ENCODE results near the gene WDR47. TPM values are rescaled to one million over a fixed set of nuclear protein-coding genes. Genes with fewer than 3 reads are reported as not detected.

The WDR47 gene
- total RNA-seq, 1 donor from 2014 or later: 30.6 TPM

DNA sequence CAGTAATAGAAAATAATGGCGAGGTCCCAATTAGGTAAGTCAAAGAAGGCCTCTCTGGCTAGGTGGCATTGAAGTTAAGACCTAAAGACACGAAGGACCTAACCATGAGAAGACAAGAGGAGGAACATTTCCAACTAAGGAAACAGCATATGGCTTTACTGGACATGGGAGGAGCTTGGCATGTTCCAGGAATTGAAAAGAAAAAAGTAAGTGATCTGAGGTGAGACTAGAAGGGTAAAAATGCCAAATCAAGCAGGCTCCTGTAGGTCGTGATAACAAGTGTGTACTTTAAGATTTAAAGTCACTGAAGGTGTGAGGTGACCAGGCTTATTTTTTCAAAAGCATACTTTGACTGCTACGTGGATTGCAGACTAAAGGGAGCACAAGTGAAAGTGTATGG lies 65.2 kb downstream of the WDR47 start:
- no peak for DNase-seq (ENCODE audit: low spot score)
- Mint-ChIP-seq H3K4me3 (ENCODE audit: unreplicated experiment) (no peak overlapping the region), H3K4me1 (ENCODE audit: low read depth) (no peaks in the 10 kb centered on the region), H3K27me3 (ENCODE audit: low read depth) (no peaks in the 10 kb centered on the region), H3K36me3 (ENCODE audit: low read depth) (peaks cover 39% of the 10 kb centered on the region), H3K27ac (ENCODE audit: unreplicated experiment) (no peak overlapping the region), H3K9me3 (ENCODE audit: low read depth) (no peaks in the 10 kb centered on the region)
- no peak for TF ChIP-seq CTCF (IDR thresholded peaks at IDR 0.05)

DNA sequence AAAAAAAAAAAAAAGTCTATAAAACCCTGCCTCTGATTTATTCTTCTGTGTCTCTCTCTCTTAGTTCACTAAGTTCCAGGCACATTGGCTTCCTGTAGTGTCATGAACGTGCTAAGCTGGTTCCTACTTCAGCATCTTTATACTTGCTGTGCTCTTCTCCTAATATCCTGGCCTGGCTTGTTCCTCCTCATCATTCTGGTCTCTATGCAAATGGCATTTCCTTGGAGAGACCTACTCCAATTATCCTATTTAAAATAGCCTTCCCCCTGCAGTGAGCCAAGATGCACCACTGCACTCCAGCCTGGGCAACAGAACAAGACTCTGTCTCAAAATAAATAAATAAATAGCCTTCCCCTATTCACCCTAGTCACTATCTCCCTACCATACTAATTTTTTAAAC lies 69.0 kb downstream of the WDR47 start:
- no peaks in the 10 kb centered on the region for H3K9me3 Mint-ChIP-seq (ENCODE audit: low read depth)
- H3K4me3 Mint-ChIP-seq (ENCODE audit: unreplicated experiment): no peak overlapping the region
- H3K36me3 Mint-ChIP-seq (ENCODE audit: low read depth): peaks cover 33% of the 10 kb centered on the region
- TF ChIP-seq CTCF (IDR thresholded peaks at IDR 0.05): no peak
- no peaks in the 10 kb centered on the region for H3K4me1 Mint-ChIP-seq (ENCODE audit: low read depth)
- no peak for DNase-seq (ENCODE audit: low spot score)
- no peak overlapping the region for H3K27ac Mint-ChIP-seq (ENCODE audit: unreplicated experiment)
- H3K27me3 Mint-ChIP-seq (ENCODE audit: low read depth): no peaks in the 10 kb centered on the region

DNA sequence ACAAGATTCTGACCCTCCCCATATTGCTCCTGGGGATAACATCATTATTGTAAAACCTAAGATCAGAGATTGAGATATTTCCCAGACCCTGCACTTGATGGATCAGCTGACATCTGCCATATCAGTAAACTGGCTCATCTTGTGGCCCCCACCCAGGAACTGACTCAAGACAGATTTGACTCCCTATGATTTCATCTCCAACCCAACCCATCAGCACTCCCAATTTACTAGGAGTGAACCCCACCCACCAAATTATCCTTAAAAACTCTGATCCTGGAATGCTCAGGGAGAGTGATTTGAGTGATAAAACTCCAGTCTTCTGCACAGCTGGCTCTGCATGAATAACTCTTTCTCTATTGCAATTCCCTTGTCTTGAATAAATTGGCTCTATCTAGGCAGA lies 72.6 kb downstream of the WDR47 start:
- peaks cover 18% of the 10 kb centered on the region for H3K36me3 Mint-ChIP-seq (ENCODE audit: low read depth)
- TF ChIP-seq CTCF (IDR thresholded peaks at IDR 0.05): no peak

GRCh38 chr1:108963052-108963686 lies 78.7 kb downstream of the WDR47 start, which contains the start of gene CLCC1:
Gene CLCC1, minus strand, starts transcription at chr1:108963484. Its CDS starts 13,047 bp downstream, at chr1:108950437.
- peak within 1 kb of the TSS; percentile 95 for H3K27ac Mint-ChIP-seq (ENCODE audit: unreplicated experiment)
- H3K4me1 Mint-ChIP-seq (ENCODE audit: low read depth): peaks cover 21% of the 10 kb centered on the region
- TF ChIP-seq CTCF (IDR thresholded peaks at IDR 0.05): peak; percentile 15
- no peaks in the 10 kb centered on the region for H3K27me3 Mint-ChIP-seq (ENCODE audit: low read depth)
- peaks cover 2% of the 10 kb centered on the region for H3K36me3 Mint-ChIP-seq (ENCODE audit: low read depth)
- peak within 1 kb of the TSS; percentile 86 for H3K4me3 Mint-ChIP-seq (ENCODE audit: unreplicated experiment)
- peak; percentile 97 for DNase-seq (ENCODE audit: low spot score)
- H3K9me3 Mint-ChIP-seq (ENCODE audit: low read depth): no peaks in the 10 kb centered on the region

More for the DNA sequence above, 72.6 kb downstream of the WDR47 start:
- Mint-ChIP-seq H3K27ac (ENCODE audit: unreplicated experiment) (no peak overlapping the region), H3K4me3 (ENCODE audit: unreplicated experiment) (no peak overlapping the region), H3K4me1 (ENCODE audit: low read depth) (peaks cover under 1% of the 10 kb centered on the region), H3K27me3 (ENCODE audit: low read depth) (no peaks in the 10 kb centered on the region), H3K9me3 (ENCODE audit: low read depth) (no peaks in the 10 kb centered on the region)
- no peak for DNase-seq (ENCODE audit: low spot score)

DNA sequence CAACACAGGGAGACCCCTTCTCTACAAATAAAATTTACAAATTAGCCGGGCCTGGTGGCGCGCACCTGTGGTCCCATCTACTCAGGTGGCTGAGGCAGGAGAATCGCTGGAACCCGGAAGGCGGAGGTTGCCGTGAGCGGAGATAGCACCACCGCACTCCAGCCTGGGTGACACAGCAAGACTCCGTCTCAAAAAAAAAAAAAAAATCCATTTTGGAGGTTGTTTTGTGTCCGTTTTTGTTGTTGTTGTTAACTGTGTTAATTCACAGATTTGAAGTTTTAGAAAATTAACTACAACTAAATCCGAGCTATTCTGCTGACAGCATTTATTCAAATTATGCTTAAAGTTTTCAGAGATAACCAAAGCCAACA lies 79.2 kb downstream of the WDR47 start:
- peak overlapping the region; percentile 95 for H3K27ac Mint-ChIP-seq (ENCODE audit: unreplicated experiment)
- no peaks in the 10 kb centered on the region for H3K9me3 Mint-ChIP-seq (ENCODE audit: low read depth)
- DNase-seq (ENCODE audit: low spot score): no peak
- peaks cover 24% of the 10 kb centered on the region for H3K4me1 Mint-ChIP-seq (ENCODE audit: low read depth)
- TF ChIP-seq CTCF (IDR thresholded peaks at IDR 0.05): no peak
- H3K4me3 Mint-ChIP-seq (ENCODE audit: unreplicated experiment): peak overlapping the region; percentile 86
- no peaks in the 10 kb centered on the region for H3K27me3 Mint-ChIP-seq (ENCODE audit: low read depth)
- H3K36me3 Mint-ChIP-seq (ENCODE audit: low read depth): peaks cover 2% of the 10 kb centered on the region
